LNCAP (cell line): Measurements from ENCODE around the gene HPS4.

Experiments
- TF ChIP-seq, protein P1 (sequence below): fragments of 450-650 bp; IDR thresholded peaks from 2 replicates; pipeline ENCODE4 v1.5.1; 2017; ENCODE audit warnings: mild to moderate bottlenecking

Gene HPS4

DNA sequence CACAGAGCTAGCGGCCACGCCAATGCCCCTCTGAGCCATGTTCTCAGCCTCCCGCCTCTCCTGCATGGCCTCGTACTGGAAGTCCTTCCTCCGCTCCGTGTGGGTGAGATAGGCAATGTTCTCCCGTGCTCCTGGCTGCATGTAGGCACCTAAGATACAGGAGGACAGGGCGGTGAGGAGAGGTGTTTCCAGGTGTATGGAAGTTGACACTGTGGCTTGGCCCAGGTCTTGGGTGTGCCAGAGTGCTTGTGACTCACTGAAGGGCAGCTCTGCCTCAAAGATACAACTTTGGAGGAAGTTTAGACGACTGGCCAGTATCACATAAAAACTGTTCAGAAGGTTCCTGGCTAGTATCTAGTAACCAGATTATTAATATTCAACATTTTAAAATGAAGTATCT, 8.6 kb upstream of the HPS4 start:
- TF ChIP-seq, protein P1, sequence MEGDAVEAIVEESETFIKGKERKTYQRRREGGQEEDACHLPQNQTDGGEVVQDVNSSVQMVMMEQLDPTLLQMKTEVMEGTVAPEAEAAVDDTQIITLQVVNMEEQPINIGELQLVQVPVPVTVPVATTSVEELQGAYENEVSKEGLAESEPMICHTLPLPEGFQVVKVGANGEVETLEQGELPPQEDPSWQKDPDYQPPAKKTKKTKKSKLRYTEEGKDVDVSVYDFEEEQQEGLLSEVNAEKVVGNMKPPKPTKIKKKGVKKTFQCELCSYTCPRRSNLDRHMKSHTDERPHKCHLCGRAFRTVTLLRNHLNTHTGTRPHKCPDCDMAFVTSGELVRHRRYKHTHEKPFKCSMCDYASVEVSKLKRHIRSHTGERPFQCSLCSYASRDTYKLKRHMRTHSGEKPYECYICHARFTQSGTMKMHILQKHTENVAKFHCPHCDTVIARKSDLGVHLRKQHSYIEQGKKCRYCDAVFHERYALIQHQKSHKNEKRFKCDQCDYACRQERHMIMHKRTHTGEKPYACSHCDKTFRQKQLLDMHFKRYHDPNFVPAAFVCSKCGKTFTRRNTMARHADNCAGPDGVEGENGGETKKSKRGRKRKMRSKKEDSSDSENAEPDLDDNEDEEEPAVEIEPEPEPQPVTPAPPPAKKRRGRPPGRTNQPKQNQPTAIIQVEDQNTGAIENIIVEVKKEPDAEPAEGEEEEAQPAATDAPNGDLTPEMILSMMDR = no peak

DNA sequence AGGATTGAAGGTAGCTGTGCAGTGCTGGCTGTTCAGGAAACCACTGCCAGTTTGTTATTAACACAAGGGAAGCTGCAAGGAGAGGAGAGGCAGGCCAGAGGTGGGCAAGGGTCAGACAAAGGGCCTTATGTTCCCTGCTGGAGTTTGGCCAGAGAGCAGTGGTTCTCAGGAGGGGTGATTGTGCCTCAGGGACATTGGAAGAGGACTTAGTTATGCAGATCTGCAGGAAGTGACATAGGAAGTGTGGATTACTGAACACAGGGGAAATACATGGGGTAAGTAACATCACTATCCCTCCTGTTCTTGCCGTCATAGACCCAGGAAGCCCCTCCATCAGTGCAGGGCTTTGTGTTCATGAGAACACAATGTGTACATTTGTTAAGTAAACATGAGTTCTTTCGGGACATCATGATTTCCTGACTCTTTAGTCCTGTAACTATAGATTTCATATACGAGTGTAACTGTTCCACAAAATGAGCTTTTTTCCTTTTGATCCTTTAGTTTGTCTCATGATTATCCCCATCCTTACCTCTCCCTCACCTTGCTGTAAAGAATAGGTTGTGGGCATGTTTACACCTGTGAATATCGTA, 6.0 kb upstream of the HPS4 start:
- TF ChIP-seq, protein P1 = no peak

DNA sequence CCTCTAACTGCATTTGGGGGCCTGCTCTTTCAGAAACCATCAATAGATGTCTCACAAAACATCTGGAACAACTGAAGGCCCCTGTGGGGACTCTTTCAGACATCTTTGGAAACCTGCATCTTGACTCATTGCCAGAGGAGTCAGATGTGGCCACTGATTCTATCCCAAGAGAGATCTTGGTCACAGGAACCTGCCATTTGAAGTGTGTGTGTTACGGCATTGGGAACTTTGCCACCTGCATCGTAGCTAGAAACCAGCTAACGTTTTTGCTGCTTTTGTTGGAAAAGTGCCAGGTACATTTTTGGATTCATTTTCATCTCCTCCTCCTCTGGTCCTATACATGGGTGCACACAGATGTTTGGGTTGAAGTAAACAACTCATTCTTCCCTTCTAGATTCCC, 4.4 kb upstream of the HPS4 start:
- TF ChIP-seq, protein P1 = no peak

DNA sequence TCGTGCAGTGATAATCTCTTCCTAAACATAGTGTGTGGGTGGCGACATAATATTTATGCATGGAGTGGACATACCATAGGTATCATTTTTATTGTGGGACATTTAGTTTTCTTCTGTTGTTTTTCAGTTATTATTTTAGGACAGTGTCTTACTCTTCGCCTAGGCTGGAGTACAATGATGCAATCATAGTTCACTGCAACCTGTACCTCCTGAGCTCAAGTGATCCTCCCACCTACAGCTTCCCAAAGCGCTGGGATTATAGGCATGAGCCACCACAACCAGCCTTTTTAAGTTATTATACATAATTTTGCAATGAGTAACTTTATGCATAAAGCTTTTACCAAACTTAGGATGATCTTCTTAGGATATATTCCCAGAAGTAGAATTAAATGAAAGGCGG, 2.8 kb upstream of the HPS4 start:
- TF ChIP-seq, protein P1 = no peak

DNA sequence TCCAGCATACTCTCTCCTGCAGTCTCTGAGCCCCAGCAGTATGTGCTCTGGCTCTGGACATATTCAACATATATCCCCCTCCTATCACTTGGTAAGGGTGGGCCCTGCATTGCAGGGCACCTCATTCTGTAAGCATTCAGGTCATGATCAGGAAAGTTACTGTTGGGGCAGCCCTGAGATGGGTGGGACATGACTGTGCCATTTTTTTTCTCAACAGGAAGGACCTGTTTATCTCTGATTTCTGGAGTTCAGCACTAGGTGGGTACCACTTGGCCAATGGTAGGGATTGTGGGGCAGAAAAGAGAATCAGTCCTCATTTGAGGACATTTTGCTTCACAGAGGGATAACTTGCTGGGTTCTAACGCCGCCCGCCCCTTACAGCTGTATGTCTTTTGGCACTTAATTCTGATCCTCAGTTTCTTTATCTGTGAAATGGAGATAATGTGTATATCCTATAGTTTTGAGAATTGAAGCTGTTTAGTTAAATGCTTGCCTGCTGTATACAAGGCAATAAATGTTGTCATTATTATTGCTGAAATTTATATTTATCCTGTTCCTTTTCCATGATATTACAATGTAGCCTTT, 2.3 kb upstream of the HPS4 start:
- TF ChIP-seq, protein P1 = no peak

DNA sequence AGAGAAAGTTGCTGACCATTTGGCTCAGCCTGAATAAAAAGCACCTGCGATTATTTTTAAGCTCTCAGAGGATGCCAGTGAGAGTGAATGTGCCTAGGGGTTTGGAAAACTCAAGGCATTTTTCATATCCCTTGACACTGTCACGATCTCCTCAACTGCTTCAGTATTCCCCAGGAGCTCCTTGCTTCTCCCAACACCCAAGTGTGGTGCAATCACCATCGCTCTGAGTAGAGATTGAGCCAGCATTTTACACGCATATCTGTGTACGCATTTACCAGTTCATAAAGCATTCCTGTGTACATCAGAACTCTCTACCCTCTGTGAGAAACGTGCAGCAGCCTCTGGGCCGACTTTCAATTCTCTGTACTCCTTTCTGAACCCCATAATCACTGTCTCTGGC, 1.4 kb upstream of the HPS4 start:
- TF ChIP-seq, protein P1 = no peak

DNA sequence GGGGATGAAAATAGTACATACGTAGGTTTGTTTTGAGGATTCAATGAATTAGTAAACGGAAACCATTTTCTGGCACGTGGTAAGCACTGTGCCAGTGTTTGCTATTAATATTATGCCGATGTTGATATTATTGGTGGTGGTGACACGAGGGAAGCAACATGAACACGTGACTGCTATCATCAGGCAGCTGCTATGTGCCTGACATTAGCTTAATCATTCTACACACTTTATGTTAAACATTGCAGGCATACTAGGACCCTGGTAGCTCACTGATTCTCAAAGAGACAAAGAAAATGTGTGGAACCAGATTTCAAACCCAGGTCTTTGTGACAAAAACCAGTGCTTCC, 750 bp upstream of the HPS4 start:
- TF ChIP-seq, protein P1 = no peak

DNA sequence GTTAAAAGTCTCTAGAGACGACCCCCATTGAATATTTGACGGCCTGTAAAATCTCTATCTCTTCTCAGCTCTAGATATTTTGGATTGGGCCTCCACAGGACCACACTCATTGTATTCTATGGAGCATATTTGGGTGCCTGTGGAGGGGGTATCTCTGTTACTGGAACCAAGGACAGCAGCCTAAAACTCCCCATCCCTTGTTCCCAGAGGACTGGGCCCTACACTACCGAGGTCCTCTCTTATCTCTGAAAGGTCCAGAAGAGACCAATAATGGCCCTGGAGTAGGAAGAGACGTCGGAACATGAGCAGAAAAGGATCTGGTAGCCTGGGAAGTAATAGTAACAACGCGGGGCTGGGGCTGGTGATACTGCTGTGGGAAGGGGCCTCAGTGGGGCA, 542 bp downstream of the HPS4 start:
- TF ChIP-seq, protein P1 = no peak
